AG10803 (cell line): ENCODE data around the gene SLC39A7.

Experiments
- DNase-seq: peaks from one replicate; pipeline ENCODE4 v3.0.0; 2010; ENCODE audit warnings: low read depth
- H3K4me3 ChIP-seq: 2 replicates; pipeline ENCODE4 v1.5.1; 2011; ENCODE audit warnings: mild to moderate bottlenecking, low read length, control low read depth
- TF ChIP-seq, protein P1 (sequence below): conservative IDR thresholded peaks from 2 replicates; pipeline ENCODE4 v1.5.1; 2011; ENCODE audit warnings: mild to moderate bottlenecking, low read length, control low read depth, inconsistent platforms

The SLC39A7 gene

DNA sequence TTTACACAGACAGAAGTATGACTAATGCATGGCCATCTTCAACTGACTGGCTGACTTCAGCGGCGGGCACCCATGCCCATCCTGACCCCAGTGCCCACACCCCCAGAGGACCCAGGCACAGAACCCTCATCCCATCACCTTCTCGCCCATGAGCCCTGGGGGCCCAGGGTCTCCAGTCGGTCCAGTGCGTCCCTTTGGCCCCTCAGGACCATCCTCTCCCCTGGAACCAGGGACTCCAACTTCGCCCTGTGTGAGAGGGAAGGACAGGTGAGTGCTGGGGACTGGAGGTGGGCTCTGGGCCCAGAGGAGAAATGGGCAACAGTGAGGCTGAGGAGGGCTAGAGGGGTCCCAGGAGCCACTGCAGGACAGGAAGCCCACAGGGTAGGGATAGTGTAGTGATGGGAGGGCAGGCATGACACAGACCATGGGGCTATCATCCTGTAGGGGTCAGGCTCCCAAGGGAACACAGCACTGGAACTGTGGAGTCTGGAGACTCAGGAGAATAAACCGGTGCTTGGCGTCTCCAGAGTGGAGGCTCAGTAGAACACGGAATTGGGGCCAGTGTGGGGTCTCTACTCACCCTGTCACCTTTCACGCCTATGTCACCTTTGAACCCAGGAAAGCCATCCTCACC is 25.1 kb upstream of the SLC39A7 start:
- H3K4me3 ChIP-seq = no peak overlapping the region
- no peak for DNase-seq
- TF ChIP-seq, protein P1, sequence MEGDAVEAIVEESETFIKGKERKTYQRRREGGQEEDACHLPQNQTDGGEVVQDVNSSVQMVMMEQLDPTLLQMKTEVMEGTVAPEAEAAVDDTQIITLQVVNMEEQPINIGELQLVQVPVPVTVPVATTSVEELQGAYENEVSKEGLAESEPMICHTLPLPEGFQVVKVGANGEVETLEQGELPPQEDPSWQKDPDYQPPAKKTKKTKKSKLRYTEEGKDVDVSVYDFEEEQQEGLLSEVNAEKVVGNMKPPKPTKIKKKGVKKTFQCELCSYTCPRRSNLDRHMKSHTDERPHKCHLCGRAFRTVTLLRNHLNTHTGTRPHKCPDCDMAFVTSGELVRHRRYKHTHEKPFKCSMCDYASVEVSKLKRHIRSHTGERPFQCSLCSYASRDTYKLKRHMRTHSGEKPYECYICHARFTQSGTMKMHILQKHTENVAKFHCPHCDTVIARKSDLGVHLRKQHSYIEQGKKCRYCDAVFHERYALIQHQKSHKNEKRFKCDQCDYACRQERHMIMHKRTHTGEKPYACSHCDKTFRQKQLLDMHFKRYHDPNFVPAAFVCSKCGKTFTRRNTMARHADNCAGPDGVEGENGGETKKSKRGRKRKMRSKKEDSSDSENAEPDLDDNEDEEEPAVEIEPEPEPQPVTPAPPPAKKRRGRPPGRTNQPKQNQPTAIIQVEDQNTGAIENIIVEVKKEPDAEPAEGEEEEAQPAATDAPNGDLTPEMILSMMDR = no peak; the same call in 1 of the 2 replicates

DNA sequence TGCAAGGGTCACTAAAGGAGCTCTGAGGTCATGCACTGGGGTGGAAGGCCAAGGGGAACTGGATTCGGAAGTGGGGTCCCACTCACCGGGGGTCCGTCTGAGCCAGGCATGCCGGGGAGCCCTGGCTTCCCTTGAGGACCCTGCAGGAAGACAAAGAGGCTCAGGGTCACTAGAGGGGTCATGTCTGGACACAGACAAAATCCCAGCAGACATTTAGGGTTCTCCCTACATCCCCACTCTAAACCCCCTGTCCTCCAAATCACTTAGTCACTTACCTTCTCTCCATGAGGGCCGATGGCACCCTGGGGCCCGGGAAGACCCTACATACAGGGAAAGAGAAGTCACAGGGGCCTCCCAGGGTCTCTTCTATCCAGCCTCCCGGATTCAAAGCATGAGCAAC is 23.8 kb upstream of the SLC39A7 start:
- TF ChIP-seq, protein P1 = no peak
- DNase-seq = no peak
- no peak overlapping the region for H3K4me3 ChIP-seq

DNA sequence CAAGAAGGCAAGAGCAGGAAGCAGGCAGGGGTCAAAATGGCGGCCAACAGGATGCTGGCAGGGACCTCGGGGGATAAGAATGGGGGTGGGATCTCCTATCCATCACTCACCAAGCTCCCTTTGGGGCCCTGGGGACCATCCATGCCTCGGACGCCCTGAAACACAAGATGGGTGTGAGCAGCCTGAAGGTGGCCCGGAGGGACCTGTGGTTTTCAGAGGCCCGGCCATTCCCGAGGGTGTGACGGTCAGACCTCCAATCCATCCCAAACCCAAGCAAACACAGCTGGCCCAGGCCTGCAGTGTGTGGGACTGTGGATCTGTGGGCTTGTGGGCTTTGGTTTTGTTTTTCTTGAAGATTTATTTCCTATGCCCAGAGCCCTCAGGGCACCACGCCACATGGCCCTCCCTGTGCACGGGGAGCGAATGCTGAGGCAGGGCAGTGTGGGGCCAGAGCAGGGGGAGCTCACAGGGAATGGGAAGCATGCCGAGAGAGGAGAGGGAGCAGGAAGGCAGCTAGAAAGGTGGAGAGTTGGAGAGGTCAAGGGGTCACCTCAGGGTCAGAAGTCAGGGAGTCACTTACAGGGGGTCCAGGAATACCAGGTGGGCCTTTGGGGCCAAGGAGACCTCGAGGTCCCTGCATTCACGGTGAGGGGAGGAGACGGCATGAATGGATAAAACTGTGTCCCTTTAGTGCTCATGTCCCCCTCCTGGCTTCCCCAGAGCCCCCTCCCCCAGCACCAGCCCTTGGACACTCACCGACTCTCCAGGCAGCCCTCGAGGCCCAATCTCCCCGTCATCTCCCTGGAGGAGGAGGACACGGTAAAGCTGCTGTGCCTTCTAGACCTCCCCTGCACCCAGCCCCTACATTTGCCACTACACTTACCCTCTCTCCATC is 22.9 kb upstream of the SLC39A7 start:
- no peak overlapping the region for H3K4me3 ChIP-seq
- no peak for DNase-seq
- TF ChIP-seq, protein P1 = no peak

DNA sequence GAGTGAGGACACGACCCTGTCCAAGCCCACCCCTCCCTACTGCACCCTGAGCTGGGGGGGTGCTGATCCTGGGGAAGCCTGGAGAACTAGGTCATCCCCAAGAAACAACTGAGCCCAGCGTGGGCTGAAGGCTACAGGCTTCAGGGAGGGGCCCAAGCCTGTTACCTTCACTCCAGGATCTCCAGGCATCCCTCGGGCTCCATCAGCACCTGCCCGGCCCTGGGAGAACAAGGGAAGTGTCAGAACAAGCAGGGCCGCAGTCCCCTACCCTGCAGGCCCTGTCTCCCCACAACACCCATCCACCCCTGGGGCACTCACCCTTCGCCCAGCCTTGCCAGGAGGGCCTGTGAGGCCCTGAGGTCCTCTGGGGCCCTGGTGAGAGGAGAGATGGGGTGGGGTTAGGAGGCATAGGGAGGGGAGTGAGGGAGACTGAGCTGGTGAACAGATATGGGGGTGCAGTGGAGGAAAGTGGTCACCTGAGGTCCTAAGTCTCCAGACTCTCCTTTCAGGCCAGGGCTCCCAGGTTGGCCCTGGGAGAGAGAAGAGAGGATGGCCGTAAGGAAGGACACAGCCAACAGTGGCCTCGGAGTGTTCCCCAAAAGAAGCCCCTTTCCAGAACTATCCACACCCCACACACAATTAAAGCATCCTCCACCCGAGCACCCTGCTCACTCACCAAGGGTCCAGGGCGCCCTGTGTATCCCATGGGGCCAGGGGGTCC is 21.8 kb upstream of the SLC39A7 start:
- H3K4me3 ChIP-seq = no peak overlapping the region
- TF ChIP-seq, protein P1 = no peak
- DNase-seq = no peak

DNA sequence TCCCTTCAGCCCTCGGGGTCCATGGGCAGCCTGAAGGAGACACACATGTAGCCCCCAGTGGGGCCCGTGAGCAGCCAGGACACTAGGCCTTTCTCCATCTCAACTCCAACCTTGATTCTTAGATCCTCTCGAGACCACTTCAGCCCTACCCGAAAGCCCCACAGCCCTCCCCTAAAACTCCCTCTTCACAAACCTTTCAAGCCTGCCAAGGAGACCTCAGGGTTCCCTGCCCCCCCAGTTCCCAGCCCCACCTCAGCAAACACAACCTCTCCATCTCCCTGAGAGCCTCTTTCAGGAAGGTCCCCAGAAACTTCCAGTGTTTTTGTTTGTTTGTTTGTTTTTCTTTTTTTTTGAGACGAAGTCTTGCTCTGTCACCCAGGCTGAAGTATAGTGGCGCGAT is 19.5 kb upstream of the SLC39A7 start:
- no peak overlapping the region for H3K4me3 ChIP-seq
- TF ChIP-seq, protein P1 = no peak
- DNase-seq = no peak

DNA sequence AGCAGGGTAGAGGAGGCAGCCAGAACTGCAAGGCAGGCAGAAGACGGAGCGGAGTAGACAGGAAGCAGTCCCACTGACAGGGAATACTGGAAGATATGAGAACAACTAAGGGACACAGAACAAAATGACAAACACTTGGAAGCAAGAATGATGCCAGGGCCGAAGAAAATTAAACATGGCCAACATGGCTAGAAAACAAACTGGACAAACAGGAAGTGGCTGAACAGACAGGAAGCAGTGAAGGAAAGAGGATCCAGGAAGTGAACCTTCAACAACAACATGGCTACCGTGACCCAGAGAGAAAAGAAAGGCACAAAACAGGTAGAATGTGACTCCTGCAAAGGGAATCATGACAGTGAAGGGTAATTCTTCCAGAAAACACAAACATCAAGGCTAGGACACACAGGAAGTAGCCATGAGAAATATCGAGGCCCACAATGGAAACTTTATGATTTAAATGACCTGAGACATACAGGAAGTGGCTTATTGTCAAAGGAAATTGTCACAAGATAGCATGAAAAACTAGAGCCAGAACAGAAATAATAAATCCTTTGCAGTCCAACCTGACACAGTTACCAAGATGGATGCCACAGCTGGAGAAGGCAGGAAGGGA is 17.5 kb upstream of the SLC39A7 start:
- TF ChIP-seq, protein P1 = no peak
- no peak for DNase-seq
- H3K4me3 ChIP-seq = no peak overlapping the region
